ENCODE results near the gene PAQR5.
A peak's percentile ranks its signal among the peaks of the same experiment; 100 is the strongest.

PAQR5 gene

DNA sequence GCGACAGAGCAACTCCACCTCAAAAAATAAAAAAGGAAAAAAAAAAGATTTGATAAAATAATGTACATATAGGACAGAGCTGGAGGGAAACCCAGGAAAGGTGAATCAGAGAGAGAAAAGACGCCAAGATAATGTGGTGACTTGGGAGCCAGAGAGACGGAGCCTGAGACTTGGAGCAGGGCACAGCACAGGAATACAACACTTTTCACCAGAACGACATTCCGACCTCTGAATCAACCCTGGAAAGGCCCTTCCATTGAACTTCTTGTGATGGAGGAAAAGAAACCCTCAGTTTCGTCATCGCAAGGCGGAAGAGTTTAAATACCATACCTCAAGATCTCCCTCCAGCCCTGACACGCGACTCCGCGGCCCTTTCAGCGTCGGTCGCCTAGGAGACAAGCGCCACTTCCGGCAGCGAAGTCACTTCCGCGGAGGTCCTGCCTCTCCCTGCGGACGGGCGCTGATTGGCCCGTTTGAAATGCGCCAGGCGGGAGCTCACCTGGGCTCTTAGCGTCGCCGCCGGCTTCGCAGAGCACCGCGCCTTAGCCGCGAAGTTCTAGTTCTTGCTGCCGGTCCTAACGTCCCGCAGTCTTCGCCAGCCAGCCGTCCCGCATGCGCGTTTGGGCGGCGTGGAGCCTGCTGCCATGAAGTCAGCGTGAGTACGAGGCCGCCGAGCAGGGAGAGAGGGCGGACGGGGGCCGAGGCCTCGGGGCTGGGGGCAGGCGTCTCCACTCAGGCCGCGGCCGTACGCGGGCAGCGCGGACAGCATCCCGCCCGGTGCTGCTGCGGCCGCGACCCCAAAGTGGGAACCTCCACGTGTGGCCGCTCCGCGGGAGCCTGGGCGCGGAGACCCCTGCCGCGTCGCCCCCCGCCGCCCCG, 115.3 kb downstream of the PAQR5 start, which contains the start of gene KIF23:
TSS of gene KIF23 (plus strand) at position 528 of the 879 bp plus-strand sequence. CDS start at position 645, 117 bp downstream.
- peak; percentile 97 for DNase-seq (ENCODE audit: low read depth)
- peak within 1 kb of the TSS; percentile 68 for H3K4me3 ChIP-seq (ENCODE audit: low read length)
- TF ChIP-seq, protein P1, sequence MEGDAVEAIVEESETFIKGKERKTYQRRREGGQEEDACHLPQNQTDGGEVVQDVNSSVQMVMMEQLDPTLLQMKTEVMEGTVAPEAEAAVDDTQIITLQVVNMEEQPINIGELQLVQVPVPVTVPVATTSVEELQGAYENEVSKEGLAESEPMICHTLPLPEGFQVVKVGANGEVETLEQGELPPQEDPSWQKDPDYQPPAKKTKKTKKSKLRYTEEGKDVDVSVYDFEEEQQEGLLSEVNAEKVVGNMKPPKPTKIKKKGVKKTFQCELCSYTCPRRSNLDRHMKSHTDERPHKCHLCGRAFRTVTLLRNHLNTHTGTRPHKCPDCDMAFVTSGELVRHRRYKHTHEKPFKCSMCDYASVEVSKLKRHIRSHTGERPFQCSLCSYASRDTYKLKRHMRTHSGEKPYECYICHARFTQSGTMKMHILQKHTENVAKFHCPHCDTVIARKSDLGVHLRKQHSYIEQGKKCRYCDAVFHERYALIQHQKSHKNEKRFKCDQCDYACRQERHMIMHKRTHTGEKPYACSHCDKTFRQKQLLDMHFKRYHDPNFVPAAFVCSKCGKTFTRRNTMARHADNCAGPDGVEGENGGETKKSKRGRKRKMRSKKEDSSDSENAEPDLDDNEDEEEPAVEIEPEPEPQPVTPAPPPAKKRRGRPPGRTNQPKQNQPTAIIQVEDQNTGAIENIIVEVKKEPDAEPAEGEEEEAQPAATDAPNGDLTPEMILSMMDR (IDR thresholded peaks at IDR 0.05; ENCODE audit: insufficient read depth, low read depth, low read length, missing control alignments): no peak

- TF ChIP-seq, protein P1 (IDR thresholded peaks at IDR 0.05; ENCODE audit: insufficient read depth, low read depth, low read length, missing control alignments): no peak
- peak; percentile 85 for DNase-seq (ENCODE audit: low read depth)
- H3K4me3 ChIP-seq (ENCODE audit: low read length): peak overlapping the region; percentile 68
Measured at GRCh38 chr15:69414701-69415167, 116.0 kb downstream of the PAQR5 start.

GRCh38 chr15:69415381-69415780, 116.7 kb downstream of the PAQR5 start:
- DNase-seq (ENCODE audit: low read depth): no peak
- H3K4me3 ChIP-seq (ENCODE audit: low read length): peak overlapping the region; percentile 68
- TF ChIP-seq, protein P1 (IDR thresholded peaks at IDR 0.05; ENCODE audit: insufficient read depth, low read depth, low read length, missing control alignments): no peak

- TF ChIP-seq, protein P1 (IDR thresholded peaks at IDR 0.05; ENCODE audit: insufficient read depth, low read depth, low read length, missing control alignments): no peak
- DNase-seq (ENCODE audit: low read depth): no peak
- no peak overlapping the region for H3K4me3 ChIP-seq (ENCODE audit: low read length)
Measured at GRCh38 chr15:69417581-69417980, 118.9 kb downstream of the PAQR5 start.

GRCh38 chr15:69421498-69421897, 122.8 kb downstream of the PAQR5 start:
- no peak for DNase-seq (ENCODE audit: low read depth)
- TF ChIP-seq, protein P1 (IDR thresholded peaks at IDR 0.05; ENCODE audit: insufficient read depth, low read depth, low read length, missing control alignments): no peak
- H3K4me3 ChIP-seq (ENCODE audit: low read length): no peak overlapping the region

DNA sequence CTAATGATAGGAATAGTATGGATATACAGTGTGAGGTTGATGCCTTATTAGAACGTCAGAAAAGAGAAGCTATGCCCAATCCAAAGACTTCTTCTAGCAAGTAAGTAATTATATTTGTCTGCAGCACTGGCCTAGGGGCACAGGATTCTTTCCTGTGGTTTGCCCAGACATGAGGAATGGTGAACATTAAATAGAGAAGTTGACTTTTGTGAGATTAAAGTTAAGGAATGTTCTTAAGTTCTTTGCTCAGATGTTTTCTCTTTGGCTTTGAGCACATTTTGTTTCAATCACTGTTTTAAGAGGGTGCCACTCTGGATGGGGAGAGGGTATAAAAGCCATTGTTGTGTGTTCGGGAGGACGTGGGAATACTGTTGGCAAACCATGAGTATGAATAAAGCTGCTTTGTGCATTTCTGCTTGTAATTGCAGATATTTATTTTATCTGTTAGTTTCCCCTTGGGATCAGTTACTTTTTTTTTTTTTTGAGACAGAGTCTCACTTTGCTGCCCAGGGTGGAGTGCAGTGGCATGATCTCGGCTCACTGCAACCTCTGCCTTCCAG, 123.7 kb downstream of the PAQR5 start:
- TF ChIP-seq, protein P1 (IDR thresholded peaks at IDR 0.05; ENCODE audit: insufficient read depth, low read depth, low read length, missing control alignments): no peak
- H3K4me3 ChIP-seq (ENCODE audit: low read length): no peak overlapping the region
- DNase-seq (ENCODE audit: low read depth): peak; percentile 11

Measured in epithelial cell of esophagus (primary cell).